HG02610 (cell line): ENCODE results near the gene AFDN.
A peak's percentile ranks its signal among the peaks of the same experiment; 100 is the strongest.

Source experiments
- ATAC-seq: cut with Tn5 transposase; IDR thresholded peaks from one replicate; pipeline ENCODE4 v1.9.1; 2021; ENCODE audit warnings: mild to moderate bottlenecking, moderate library complexity; ENCODE audit not compliant: unreplicated experiment

The AFDN gene

DNA sequence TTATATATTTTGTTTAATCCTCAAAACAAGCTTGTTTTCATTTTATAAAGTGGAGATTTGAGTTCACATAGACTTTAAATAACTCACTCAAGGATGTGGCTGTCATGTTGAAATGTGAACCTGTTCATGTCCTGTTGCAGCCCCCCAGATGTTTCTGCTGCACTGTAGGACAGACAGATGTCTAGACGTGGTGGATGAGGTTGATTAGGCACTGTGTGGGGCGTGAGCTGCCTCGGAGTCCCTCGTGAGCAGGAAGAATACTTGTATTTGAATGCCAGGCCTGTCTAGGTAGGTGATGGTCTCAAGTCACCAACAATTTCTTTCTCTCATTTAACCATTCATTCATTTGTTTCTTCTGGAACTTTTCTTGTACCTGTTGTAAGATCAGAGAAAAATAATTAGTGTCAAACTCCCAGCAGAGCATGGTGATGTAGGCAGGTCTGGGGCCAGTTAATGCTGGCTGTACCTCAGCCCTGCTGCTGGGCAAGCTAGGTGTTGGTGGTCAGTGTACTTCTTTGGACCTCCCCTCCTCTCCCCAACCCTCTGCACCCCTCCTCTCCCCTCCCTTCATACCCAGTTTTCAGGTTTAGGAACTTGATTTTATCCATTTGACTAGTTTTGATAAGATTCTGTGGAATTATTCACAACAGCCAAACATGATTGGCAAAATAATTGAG lies 34.0 kb downstream of the AFDN start:
- ATAC-seq = no peak

DNA sequence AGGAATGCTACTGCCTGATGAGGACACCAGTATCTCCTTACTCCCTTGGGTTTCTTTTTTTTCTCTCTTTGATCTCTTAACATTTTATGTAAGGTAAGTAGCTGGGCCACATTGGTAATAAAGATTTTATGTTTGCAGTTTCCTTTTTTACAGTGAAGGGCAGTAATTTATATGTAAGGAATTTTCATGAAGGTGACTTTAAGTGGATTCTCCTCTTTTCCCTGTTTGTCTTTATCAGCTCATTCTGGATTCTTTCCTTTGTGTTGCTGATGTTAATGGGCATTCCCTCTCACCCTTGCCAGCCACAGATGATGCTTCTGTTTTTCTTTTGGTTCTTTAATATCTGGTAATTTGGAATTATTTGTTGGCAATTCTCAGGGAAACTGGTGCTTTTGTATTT lies 34.7 kb downstream of the AFDN start:
- ATAC-seq = no peak

DNA sequence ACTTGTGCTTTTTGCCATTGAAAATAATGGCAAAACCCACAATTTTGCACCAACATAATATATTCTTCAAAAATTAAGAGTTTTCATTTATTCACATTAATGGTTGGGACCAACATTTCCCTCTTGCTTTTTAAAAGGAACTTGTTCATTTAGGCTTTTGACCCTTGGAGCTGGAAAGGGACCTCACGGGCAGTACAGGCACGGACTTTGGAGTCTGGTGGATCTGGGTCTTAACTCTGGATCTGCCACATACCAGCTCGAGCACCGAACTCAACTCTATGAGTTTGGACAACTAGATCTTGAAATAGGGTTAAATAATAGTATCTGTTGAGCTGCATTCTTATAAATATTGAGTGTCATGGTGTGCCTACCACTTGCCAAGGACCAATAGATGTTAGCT lies 37.2 kb downstream of the AFDN start:
- ATAC-seq = no peak

DNA sequence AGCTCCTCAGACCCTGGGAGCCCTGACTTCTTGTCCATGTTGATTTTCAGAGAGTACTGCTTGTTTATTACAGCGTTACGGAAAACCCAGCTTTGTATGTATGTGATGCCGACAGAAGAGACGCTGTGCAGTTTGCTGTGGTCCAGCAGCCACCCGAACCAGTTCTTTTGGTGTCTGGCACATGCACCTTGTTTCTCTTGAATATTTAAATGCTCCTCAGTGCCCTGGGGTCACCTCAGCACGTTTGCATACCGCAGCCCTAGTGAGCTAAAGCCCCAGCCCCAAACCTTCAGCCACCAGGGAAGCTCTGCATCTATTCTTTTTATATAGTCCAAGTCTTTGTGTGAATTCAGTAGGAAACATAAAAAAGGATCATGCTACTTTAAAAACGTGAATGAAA lies 39.9 kb downstream of the AFDN start:
- no peak for ATAC-seq

DNA sequence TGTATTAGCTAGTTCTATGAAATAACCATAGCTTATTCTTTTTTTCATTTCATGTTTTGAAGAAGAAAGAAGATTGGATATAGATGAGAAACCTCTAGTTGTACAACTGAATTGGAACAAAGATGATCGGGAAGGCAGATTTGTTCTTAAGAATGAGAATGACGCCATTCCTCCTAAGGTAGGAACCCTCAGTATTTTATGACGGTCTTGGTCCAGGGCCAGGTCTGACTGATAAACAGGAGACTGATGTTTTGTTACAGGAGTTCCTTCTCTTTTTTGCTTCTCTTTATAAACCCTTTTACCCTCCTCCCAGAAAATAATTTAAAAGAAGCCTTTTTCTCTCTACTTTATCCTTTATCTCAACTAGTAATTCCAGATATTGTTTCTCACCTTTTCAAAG lies 43.6 kb downstream of the AFDN start:
- no peak for ATAC-seq

DNA sequence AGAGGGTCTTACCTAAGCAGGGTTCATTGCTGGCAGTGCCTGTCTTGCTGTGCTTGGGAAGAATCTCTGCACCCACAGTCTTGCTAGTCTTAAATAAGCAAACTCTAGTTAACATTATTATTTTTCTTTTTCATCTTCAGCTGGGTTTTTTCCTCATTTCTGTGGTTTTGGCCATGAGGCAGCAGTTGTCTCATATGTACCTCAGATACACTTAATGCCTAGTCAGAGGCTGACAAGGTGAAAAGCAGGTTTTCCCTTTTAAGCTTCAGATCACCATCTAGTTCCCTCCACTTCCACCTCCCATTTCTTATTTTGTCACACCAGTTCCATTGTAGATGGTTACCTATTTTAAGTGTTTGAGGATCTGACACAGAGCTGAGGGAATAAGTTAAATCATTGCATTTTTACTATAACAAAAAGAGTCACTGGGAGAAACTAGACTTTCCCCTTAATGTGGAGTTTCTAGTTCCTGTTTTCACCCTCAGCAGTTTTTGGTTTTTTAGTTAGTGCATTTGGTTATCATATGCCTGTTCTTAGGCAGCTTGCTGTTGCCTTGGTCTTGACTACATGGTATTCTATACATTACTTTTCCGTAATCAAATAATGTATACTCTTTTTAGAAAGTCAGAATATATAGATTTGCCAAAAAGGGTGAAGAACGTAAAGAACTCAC lies 46.0 kb downstream of the AFDN start:
- ATAC-seq = no peak

DNA sequence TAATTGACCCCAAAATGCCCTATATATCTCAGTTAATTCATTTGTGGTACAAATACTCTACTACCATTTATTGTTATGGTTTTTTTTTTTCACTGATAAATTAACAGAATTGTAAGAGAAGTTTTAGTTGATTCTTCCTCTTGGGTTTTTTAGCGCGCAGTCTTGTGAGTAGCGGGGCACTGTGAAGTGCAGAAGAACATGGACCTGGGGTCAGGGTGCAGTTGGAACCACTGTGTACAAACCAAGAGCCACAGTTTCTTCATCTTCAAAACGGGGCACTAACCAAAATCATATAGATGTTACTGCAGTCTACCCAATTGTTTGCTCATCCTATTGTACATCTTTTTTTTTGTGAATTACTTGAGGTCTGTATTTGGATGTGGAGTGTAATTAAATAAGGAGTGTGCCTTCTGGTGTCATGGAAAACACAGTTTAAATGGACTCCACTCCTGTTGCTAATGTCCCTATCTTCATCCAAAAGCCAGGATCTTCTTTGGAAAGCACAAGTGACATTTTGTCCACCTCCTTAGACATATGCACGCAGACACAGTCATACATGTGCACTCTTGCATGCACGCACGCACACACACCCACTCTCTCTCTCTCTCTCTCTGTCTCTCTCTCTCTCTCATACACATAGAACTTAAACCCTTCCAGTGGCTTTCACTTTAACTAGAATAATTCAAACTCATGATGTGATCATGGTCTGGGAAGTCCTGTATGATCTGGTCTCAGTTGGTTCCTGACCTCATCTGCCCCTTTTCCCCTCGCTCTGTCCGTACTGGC lies 51.5 kb downstream of the AFDN start:
- ATAC-seq = no peak

DNA sequence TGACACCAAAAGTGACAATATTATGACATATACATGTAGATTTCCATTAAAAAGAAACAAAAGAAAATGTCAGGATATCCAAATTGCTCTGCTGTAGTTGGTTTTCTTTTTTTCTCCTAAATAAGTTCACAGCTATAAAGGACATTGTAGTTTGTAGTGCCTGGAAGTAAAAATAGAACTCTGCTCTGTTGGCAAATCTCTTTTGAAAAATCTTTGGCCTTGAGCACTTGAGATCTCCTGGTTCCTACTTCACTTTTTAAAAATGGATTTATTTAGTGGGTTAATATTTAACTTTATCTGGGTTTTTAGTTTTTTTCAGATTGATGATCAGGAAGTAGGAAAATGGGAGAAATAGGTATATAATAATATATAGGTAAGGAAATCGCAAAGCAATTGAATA lies 52.9 kb downstream of the AFDN start:
- no peak for ATAC-seq

DNA sequence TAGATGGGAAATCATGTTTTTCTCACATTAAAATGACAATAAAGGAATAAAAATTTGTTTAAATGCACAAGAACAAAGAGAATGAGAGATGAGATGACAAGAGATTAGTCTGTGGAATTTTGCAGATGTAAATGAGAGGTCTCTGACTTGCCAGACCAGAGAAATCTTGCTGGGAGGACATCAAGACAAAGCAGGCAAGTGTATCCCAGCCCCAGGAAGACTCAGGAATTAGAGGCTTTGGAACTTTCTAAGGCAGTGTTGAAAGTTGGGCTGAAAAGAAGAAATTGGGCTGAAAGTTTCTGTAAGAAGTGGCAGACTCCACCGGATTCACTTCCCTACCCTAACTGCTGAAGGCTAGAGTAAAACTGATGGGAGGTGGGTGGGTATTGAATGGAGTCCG lies 54.6 kb downstream of the AFDN start:
- no peak for ATAC-seq

DNA sequence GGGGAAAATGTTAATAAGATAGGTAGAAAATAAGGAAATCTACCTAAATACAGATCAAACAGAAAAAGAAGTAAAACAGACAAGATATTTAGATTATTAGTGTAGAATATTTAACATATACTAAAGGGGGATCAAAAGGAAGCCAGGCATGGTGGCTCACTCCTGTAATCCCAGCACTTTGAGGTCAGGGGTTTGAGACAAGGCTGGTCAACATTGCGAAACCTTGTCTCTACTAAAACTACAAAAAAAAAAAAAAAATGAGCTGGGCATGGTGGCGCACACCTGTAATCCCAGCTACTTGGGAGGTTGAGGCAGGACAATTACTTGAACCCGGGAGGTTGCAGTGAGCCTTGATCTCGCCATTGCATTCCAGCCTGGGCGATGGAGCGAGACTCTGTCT lies 55.5 kb downstream of the AFDN start:
- ATAC-seq = no peak

DNA sequence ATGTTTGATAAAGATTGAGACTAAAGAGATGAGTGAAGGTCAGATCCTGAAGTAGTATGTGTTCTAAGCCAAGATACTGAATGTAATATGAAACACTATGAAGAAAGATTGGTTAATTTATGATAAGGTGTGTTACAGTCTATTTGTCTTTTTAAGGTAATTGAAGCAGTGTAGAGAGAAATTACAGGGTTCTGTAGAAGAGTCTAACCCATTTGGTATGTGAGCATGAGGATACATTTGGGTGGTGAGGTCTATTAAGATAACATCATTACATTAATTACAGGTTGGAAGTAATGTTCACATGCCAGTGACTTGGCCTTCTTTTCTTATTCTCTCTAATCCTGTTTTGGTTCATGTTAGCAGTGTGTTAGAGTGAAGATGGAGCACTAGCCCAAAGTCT lies 61.4 kb downstream of the AFDN start:
- ATAC-seq = no peak

DNA sequence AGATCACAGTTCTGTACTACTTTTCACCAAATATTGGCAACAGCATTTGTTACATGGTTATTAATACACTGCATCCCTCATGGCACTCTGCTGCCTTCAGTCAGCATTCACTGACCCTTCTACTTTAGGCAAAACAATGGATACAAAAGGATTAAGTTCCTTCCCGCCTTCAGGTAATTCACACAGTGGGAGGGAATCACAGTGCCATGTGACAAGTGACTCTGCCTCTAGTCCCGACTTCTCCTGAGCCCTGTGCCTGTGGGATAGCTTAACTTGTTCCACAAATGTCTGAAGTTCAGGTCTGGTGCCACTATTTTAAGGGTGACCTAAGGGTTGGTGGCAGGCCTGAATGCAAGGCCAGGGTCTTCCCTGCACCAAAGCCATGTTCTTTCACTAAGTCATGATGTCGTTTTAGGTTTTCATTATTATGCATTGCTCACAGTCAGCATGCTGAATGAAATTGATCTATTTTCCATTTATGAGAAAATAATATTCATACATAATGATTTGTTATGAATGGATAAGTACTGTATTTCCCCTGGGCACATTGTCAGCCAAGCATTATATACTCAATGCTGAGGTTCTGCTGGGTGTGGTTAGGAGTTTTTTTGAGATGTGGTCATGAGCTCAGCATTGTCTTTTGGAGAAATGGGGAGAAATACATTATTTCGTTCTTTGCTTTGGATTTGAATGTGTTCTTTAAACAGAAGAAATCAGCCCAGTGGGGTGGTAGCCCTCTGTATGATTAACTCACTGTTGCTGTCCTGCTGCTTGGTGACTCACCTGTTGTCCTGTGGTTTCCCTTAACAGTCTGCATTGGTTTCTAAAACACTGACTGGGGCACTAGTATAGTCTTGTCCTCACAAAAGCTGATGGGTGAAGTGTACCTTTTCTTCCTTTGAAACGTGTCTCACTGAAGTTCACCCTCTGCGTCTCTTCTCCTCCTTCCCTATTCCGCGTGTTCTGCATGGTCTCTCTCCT lies 66.4 kb downstream of the AFDN start:
- peak; percentile 87 for ATAC-seq

DNA sequence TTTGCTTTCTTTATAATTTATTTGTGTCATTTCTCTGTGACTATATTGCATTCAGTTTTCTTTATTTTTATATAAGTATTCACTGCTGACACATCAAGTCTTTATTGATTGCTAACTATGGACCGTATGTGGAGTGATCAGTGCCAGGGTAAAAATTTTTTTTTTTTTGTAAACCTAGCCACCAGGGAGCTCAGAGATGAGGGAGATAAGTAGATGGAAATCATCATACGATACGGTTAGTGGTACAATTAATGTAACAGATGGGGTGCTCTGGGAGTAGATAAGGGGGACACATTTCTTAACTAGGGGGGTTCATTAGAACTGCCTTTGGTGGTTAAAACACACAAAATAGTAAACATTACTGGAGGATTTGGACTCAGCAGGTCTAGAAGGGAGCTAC lies 68.3 kb downstream of the AFDN start:
- ATAC-seq = no peak

DNA sequence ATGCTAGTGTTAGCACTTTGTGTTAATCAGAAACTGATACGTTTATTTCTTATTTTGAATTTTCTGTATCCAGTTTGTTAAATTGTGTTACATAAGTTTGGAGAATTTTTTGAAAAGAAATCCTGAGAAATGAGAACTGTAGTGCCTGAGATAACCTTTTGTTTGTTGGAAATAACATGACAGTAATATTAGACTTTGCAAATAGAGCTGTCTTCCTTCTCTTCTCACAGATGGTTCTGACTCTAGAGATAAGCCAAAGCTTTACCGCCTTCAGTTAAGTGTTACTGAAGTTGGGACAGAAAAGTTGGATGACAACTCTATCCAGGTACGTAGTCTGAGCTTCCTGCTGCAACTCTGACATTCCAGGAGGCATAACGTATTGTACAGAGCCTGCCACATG lies 69.9 kb downstream of the AFDN start:
- ATAC-seq = no peak

DNA sequence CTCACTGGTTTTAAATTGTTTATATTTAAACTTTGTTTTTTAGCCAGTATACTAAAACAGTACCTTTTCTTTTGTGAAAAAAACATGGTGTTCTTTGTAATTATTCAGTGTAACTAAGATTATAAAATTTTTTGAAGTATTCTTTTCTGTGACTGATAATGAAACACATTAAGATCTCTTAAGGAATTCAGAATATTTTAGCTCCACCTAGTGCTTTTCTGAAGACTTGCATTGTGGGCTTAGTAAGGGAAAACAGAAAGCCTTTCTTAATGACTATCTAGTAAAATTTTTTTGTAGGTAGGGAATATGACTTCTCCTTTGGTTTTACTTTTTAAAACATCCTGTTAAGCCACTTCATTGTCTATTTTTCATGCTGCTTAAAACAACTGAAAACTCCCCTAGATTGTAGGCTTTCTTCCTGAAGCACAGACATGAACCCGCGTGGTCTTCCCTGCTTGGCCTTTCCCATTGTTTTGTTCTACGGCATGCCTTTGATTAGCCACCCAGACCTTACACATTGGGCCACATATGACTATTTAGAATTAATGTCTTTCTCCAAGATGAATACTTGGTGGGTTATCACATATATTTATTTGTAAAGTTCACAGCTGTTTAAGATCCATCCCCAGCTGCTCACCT lies 72.1 kb downstream of the AFDN start:
- ATAC-seq = peak; percentile 57

DNA sequence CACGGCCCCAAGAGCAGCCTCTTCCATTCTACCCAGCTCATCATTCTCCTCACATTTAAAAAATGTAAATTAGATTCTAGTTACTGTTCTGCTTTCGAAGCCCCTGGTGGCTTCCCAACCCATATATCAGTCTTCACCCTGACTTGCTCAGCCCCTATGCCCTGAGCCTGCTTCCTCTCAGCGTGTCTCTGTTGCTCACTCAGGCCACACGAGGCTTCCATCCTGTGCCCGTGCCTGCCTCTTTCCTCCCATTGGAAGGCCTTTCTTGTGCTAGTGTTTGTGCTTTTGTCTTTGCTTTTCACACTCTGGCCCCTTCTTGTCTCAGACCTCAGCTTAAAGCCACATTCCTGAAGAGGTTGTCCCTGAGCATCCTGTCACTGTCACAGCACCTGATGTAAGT lies 78.1 kb downstream of the AFDN start:
- no peak for ATAC-seq

DNA sequence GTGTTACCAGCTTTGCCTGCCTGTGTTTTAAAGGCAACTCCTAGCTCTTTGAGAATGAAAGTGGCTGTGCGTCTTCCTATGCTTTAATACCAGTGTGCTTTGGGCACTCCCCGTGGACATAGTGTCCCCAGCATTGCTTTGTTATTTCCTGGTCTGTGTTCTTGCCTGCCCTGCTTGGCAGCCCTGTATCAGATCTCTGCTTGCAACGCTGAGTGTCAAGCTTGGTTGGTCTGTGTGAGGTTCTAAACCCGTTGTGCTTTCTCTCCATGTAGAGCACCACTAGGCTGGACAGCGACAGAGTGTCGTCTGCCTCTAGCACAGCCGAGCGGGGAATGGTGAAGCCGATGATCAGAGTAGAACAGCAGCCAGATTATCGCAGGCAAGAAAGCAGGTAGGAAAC lies 80.2 kb downstream of the AFDN start:
- ATAC-seq = no peak

DNA sequence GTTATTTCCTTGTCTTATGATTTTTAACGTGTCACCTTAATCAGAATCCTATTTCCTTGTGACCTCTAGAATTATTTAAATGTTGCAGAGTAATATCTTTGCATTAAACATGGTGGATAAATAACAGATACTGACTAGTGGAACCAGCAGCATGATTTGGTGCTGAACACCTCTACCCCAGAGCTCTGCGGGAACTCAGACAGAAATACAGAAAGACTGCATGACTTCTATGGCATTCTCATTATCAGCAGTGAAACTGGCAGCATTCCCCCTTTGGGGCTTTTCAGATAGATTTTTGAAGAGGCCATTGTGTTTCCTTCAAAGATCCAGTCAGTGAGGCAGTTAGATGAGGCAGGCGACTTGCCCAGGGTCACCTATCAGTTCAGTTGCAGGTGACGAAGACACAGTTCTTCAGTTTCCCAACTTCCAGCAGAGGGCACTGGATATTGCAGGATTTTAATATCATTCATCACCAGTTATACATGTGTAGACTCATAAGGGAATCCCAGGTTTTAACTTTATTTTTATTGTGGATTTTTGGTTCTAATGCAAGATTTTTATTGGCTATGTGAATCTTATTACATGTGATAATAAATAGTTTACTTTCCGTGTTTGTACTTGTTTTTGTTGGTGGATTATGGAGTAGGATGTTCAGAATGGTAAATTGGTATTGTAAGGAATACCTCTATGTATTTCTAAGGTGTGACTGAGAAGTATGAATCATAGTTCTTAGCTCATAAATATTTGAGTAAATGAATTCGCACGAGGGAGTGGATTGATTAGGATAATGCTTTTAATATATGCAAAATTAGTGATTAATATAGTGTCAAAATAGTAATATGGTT lies 81.3 kb downstream of the AFDN start:
- ATAC-seq = no peak

DNA sequence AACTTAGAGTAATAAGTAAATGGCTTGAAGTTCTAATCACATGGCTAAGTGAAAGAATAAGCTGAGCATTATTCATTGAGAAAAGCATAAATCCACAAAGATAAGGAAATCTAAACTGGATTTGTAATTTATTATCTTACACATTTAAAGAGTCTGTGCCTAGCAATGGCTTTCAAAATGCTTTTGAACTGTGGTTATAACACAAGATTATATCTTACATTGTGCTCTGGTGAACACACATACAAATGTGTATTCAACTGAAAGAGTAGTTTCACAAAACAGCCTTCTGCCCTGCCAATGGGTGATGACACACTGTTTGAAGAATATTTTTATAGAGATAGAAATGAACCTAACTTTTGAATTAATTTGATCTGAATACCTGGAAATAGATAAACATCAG lies 83.3 kb downstream of the AFDN start:
- ATAC-seq = no peak

DNA sequence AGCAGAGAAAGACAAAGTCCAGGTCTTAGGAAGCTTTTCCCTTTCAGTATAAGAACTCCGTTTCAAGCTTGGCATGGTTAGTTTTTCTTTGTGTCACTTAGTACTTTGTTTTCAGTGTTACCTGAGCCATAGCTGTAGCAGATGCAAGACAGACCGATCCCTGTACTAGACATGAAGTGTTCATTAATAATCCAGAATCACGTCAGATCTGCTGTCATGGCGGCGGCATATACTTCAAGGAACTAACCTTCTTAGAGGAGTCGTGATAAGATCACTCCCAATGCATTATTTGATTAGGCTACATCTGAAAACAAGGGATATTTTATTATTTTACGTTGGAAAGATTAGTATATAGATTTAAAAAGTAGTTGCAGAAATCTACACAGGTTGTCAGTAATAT lies 83.9 kb downstream of the AFDN start:
- no peak for ATAC-seq
